Measurements from ENCODE around the gene RNF169.

DNA sequence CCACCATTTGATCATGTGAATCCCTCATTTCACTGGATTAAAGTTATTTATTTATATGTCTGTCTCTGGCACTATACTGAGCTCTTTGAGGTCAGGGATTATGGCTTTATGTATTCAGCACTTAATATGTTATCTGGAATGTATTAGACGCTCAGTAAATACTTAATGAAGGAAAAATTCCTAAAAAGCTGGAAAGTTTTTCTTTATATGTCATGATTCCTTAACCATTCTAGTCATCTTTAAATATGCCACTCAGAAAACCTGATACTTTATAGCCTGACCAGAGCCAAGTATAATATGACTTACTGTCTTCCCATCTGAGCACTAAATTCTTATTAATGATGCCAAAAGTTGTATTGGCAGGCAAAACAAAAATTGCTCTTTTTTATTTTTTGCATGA lies 27.1 kb downstream of the RNF169 start:
- TF ChIP-seq POLR2A (IDR thresholded peaks at IDR 0.05), result no peak
- TF ChIP-seq, protein P1, sequence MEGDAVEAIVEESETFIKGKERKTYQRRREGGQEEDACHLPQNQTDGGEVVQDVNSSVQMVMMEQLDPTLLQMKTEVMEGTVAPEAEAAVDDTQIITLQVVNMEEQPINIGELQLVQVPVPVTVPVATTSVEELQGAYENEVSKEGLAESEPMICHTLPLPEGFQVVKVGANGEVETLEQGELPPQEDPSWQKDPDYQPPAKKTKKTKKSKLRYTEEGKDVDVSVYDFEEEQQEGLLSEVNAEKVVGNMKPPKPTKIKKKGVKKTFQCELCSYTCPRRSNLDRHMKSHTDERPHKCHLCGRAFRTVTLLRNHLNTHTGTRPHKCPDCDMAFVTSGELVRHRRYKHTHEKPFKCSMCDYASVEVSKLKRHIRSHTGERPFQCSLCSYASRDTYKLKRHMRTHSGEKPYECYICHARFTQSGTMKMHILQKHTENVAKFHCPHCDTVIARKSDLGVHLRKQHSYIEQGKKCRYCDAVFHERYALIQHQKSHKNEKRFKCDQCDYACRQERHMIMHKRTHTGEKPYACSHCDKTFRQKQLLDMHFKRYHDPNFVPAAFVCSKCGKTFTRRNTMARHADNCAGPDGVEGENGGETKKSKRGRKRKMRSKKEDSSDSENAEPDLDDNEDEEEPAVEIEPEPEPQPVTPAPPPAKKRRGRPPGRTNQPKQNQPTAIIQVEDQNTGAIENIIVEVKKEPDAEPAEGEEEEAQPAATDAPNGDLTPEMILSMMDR (IDR thresholded peaks at IDR 0.05), result no peak
